ENCODE results near the gene ARHGEF6. TPM values are rescaled to one million over a fixed set of nuclear protein-coding genes. Genes with fewer than 3 reads are reported as not detected.
A peak's percentile ranks its signal among the peaks of the same experiment; 100 is the strongest.

The ARHGEF6 gene
- total RNA-seq, 2 donors from 2014 or later = 85.6 to 91.1 TPM

DNA sequence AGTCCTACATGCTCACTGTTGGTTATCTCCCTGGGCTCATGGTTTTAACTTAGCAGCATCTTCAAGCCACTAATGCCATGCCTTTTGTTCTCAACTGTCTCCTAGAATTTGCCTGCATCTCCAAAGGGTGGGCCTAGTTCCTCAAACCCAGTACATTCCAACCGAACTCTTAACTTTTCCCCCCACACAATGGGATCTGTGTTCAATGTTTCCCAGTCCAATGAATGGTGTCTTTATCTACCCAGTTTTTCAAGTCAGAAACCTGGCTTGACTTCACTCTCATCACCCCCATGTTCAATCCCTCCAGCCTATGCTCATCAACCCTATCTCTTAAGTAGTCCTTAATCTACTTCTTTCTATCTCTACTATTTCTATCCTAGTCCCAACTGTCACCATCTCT is 119.8 kb downstream of the ARHGEF6 start:
- Mint-ChIP-seq H3K9me3 (peaks cover 3 to 4% of the 10 kb centered on the region in 2 donors), H3K27ac (peak overlapping the region; percentile 53), H3K27me3 (ENCODE audit: low read depth) (peaks cover 12% of the 10 kb centered on the region), H3K4me1 (ENCODE audit: low read depth) (peaks cover 72% of the 10 kb centered on the region), H3K4me3 (peak overlapping the region; percentile 2 to 40), H3K36me3 (ENCODE audit: insufficient read depth in 2 of 2) (peaks cover 23 to 29% of the 10 kb centered on the region in 2 donors)
- ATAC-seq (replicated peaks in 1 of 2) (no peak), DNase-seq (no peak)

DNA sequence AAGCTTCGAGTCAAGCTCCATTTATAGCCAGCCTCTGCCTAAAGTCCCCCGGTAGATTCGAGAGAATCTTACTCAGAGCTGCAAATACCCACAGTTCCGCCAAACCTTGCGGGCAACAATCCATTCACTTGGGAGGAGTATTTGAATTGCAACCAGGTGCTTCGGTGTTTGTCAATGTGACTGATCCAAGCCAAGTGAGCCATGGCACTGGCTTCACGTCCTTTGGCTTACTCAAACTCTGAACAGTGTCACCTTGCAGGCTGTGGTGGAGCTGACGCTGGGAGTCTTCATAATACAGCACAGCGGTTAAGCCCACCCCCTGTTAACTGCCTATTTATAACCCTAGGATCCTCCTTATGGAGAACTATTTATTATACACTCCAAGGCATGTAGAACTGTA is 121.6 kb downstream of the ARHGEF6 start:
- H3K36me3 Mint-ChIP-seq (ENCODE audit: insufficient read depth in 2 of 2) = peaks cover 23 to 26% of the 10 kb centered on the region in 2 donors
- peaks cover 15% of the 10 kb centered on the region for H3K27me3 Mint-ChIP-seq (ENCODE audit: low read depth)
- peak in 1 of 2 donors; percentile 48 for DNase-seq
- H3K27ac Mint-ChIP-seq = peak overlapping the region; percentile 85
- peak; percentile 72 to 73 for ATAC-seq (replicated peaks in 1 of 2)
- H3K4me3 Mint-ChIP-seq = peak overlapping the region; percentile 74 to 97
- H3K4me1 Mint-ChIP-seq (ENCODE audit: low read depth) = peaks cover 83% of the 10 kb centered on the region
- peaks cover 2% of the 10 kb centered on the region in 2 donors for H3K9me3 Mint-ChIP-seq

- peaks cover 86% of the 10 kb centered on the region for H3K4me1 Mint-ChIP-seq (ENCODE audit: low read depth)
- peaks cover 15% of the 10 kb centered on the region for H3K27me3 Mint-ChIP-seq (ENCODE audit: low read depth)
- peaks cover 19 to 23% of the 10 kb centered on the region in 2 donors for H3K36me3 Mint-ChIP-seq (ENCODE audit: insufficient read depth in 2 of 2)
- peak overlapping the region; percentile 91 for H3K27ac Mint-ChIP-seq
- peaks cover 0 to 2% of the 10 kb centered on the region in 2 donors for H3K9me3 Mint-ChIP-seq
- peak in 1 of 2 donors; percentile 41 for DNase-seq
- peak; percentile 16 to 50 for ATAC-seq (replicated peaks in 1 of 2)
- H3K4me3 Mint-ChIP-seq = peak overlapping the region; percentile 74 to 97
Observed at GRCh38 chrX:136658151-136658550, 122.6 kb downstream of the ARHGEF6 start.

DNA sequence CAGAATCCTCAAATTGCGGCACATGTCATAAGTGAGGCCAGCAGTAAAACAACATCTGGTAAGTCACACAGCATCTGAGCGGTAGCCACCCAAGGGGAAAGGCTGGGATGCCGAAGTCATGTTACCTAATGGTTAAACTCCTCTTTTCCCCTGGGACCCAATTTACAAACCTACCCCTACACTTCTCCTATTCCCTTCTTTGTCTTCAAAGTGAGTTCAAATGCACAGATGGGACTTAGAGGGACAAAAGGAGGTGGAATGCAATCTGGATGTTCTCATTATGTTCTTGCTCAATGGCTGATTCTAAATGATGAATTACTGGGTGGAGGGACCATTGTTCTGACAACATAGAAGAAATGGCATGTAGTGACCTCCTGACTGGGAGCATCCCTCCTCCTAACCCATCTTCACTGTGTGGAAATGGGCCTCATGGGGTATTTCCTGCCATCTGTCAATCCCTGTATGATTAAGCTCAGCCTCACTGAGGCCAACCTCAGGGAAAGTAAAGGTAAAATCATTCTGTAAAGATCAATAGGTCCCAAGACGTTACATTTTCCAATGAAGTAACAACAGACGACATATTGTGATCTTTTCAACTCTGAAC is 124.3 kb downstream of the ARHGEF6 start:
- H3K4me3 Mint-ChIP-seq = peak overlapping the region; percentile 74 to 97
- peaks cover 14% of the 10 kb centered on the region for H3K27me3 Mint-ChIP-seq (ENCODE audit: low read depth)

GRCh38 chrX:136652822-136653723 is 127.7 kb downstream of the ARHGEF6 start:
- DNase-seq (peak in 1 of 2 donors; percentile 55), ATAC-seq (replicated peaks in 1 of 2) (peak; percentile 75 to 79)
- Mint-ChIP-seq H3K36me3 (ENCODE audit: insufficient read depth in 2 of 2) (peaks cover 18 to 28% of the 10 kb centered on the region in 2 donors), H3K4me1 (ENCODE audit: low read depth) (peaks cover 54% of the 10 kb centered on the region), H3K9me3 (peaks cover 0 to 2% of the 10 kb centered on the region in 2 donors), H3K27me3 (ENCODE audit: low read depth) (peaks cover 19% of the 10 kb centered on the region), H3K27ac (peak overlapping the region; percentile 97), H3K4me3 (peak overlapping the region; percentile 87 to 97)

More for the DNA sequence above, 124.3 kb downstream of the ARHGEF6 start:
- ATAC-seq (replicated peaks in 1 of 2) = no peak
- H3K36me3 Mint-ChIP-seq (ENCODE audit: insufficient read depth in 2 of 2) = peaks cover 23 to 24% of the 10 kb centered on the region in 2 donors
- H3K27ac Mint-ChIP-seq = peak overlapping the region; percentile 97
- H3K9me3 Mint-ChIP-seq = peaks cover 0 to 2% of the 10 kb centered on the region in 2 donors
- H3K4me1 Mint-ChIP-seq (ENCODE audit: low read depth) = peaks cover 80% of the 10 kb centered on the region
- DNase-seq = no peak

DNA sequence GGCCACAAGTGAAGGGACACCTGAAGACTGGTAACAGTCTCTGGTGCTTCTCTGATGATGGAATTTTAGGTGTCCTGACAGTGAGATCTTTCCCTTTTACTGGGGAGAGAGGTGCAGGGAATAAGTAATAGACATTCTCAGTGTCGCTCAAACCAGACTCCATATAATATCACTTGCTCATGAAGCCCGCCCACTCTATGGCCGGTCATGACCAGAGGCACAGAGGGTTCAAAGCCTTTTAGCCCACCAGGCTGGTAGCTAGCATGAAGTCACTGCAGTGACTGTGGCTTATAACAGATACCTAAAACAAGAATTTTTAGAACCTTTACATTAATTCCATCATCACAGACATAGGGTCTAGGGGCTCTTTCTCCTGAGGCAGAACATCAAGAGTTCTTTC is 129.9 kb downstream of the ARHGEF6 start:
- H3K36me3 Mint-ChIP-seq (ENCODE audit: insufficient read depth in 2 of 2) = peaks cover 15 to 23% of the 10 kb centered on the region in 2 donors
- DNase-seq (no peak), ATAC-seq (replicated peaks in 1 of 2) (no peak)
- H3K27me3 Mint-ChIP-seq (ENCODE audit: low read depth) = peaks cover 25% of the 10 kb centered on the region
- peaks cover 53% of the 10 kb centered on the region for H3K4me1 Mint-ChIP-seq (ENCODE audit: low read depth)
- H3K4me3 Mint-ChIP-seq = peak overlapping the region; percentile 87 to 97
- H3K27ac Mint-ChIP-seq = peak overlapping the region; percentile 97
- H3K9me3 Mint-ChIP-seq = peaks cover 0 to 2% of the 10 kb centered on the region in 2 donors

GRCh38 chrX:136647677-136648360 is 132.9 kb downstream of the ARHGEF6 start, which contains the start of gene CD40LG:
CD40LG (plus strand) TSS chrX:136648158; CDS start chrX:136648249, 91 bp downstream.
- DNase-seq (no peak), ATAC-seq (replicated peaks in 1 of 2) (peak; percentile 22 to 32)
- Mint-ChIP-seq H3K4me1 (ENCODE audit: low read depth) (peaks cover 49% of the 10 kb centered on the region), H3K27ac (peak within 1 kb of the TSS; percentile 97), H3K36me3 (ENCODE audit: insufficient read depth in 2 of 2) (peaks cover 3 to 17% of the 10 kb centered on the region in 2 donors), H3K4me3 (peak within 1 kb of the TSS; percentile 87 to 97), H3K27me3 (ENCODE audit: low read depth) (peaks cover 27% of the 10 kb centered on the region), H3K9me3 (no peaks in the 10 kb centered on the region)

GRCh38 chrX:136646602-136647239 is 134.0 kb downstream of the ARHGEF6 start:
- Mint-ChIP-seq H3K27ac (peak overlapping the region; percentile 97), H3K27me3 (ENCODE audit: low read depth) (peaks cover 32% of the 10 kb centered on the region), H3K9me3 (no peaks in the 10 kb centered on the region), H3K36me3 (ENCODE audit: insufficient read depth in 2 of 2) (peaks cover 3 to 11% of the 10 kb centered on the region in 2 donors), H3K4me1 (ENCODE audit: low read depth) (peaks cover 55% of the 10 kb centered on the region), H3K4me3 (peak overlapping the region; percentile 87 to 97)
- peak; percentile 58 to 71 for DNase-seq
- ATAC-seq (replicated peaks in 1 of 2) = peak; percentile 71 to 79

DNA sequence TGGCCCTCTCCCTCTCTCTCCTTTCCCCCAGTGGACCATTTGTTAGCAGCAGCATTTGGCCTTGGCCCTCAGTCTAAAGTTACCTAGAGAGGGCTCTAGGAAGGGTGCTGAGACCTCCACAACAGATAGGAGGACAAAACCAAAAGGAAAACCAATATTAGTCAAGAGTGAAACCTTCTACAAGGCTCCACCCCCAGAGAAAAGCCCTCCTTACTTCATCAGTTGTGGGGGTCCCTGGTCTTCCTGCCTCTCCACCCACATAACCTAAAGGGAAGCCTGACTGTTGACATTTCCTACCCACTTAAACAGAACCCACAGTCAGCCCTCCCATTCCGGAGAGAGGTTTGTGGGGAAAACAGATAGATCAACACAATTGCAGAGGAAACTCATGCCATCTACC is 137.5 kb downstream of the ARHGEF6 start:
- Mint-ChIP-seq H3K4me1 (ENCODE audit: low read depth) (peaks cover 80% of the 10 kb centered on the region), H3K9me3 (no peaks in the 10 kb centered on the region), H3K27ac (peak overlapping the region; percentile 82), H3K27me3 (ENCODE audit: low read depth) (peaks cover 23% of the 10 kb centered on the region), H3K4me3 (peak overlapping the region; percentile 53 to 91), H3K36me3 (ENCODE audit: insufficient read depth in 2 of 2) (peaks cover 0 to 3% of the 10 kb centered on the region in 2 donors)
- DNase-seq (no peak), ATAC-seq (replicated peaks in 1 of 2) (peak in 1 of 2 donors; percentile 14)

GRCh38 chrX:136639506-136640176 is 141.1 kb downstream of the ARHGEF6 start:
- peak; percentile 15 to 46 for ATAC-seq (replicated peaks in 1 of 2)

GRCh38 chrX:136636121-136636520 is 144.6 kb downstream of the ARHGEF6 start:
- Mint-ChIP-seq H3K36me3 (ENCODE audit: insufficient read depth in 2 of 2) (peaks cover 0 to 3% of the 10 kb centered on the region in 2 donors), H3K4me3 (peak overlapping the region; percentile 70 to 85), H3K4me1 (ENCODE audit: low read depth) (peaks cover 81% of the 10 kb centered on the region)

More at GRCh38 chrX:136639506-136640176, 141.1 kb downstream of the ARHGEF6 start:
- H3K4me1 Mint-ChIP-seq (ENCODE audit: low read depth) = peaks cover 78% of the 10 kb centered on the region
- DNase-seq = no peak
- H3K27me3 Mint-ChIP-seq (ENCODE audit: low read depth) = peaks cover 17% of the 10 kb centered on the region
- peaks cover 0 to 3% of the 10 kb centered on the region in 2 donors for H3K36me3 Mint-ChIP-seq (ENCODE audit: insufficient read depth in 2 of 2)
- H3K9me3 Mint-ChIP-seq = no peaks in the 10 kb centered on the region
- H3K27ac Mint-ChIP-seq = peak overlapping the region; percentile 99
- H3K4me3 Mint-ChIP-seq = peak overlapping the region; percentile 70 to 91

More at GRCh38 chrX:136636121-136636520, 144.6 kb downstream of the ARHGEF6 start:
- H3K27me3 Mint-ChIP-seq (ENCODE audit: low read depth) = peaks cover 22% of the 10 kb centered on the region
- ATAC-seq (replicated peaks in 1 of 2) = no peak
- H3K27ac Mint-ChIP-seq = no peak overlapping the region
- no peaks in the 10 kb centered on the region for H3K9me3 Mint-ChIP-seq
- DNase-seq = no peak
